Thymus (tissue), 11 donors: Measurements from ENCODE around the gene TOMM70. TPM values are rescaled to one million over a fixed set of nuclear protein-coding genes. Genes with fewer than 3 reads are reported as not detected.
"Not testable (repeated sequence)": the region's sequence is repeated elsewhere in the genome, so short reads cannot be mapped to it uniquely, and the experiment has no call there.

ENCODE experiments used
- DNase-seq, 9 donors: peaks; one replicate each; pipeline ENCODE4 v3.0.0-alpha.2; 2013; ENCODE audit warnings: low spot score in 9 of 9, low read depth in 6 of 9, missing footprints in 1 of 9
- H3K27ac ChIP-seq, 2 donors: one replicate each; pipeline ENCODE4 v1.5.1; 2013; ENCODE audit warnings: control low read depth in 1 of 2, low read depth in 1 of 2, low read length in 1 of 2, mild to moderate bottlenecking in 1 of 2, moderate library complexity in 1 of 2
- H3K27me3 ChIP-seq, 2 donors: one replicate each; pipeline ENCODE4 v1.5.1; 2013; ENCODE audit warnings: low read length in 1 of 2; ENCODE audit not compliant: control insufficient read depth in 2 of 2, insufficient read depth in 1 of 2
- H3K36me3 ChIP-seq, 2 donors: one replicate each; pipeline ENCODE4 v1.5.1; 2013; ENCODE audit warnings: low read length in 1 of 2, mild to moderate bottlenecking in 1 of 2, moderate library complexity in 1 of 2; ENCODE audit not compliant: control insufficient read depth in 2 of 2, insufficient read depth in 2 of 2
- H3K4me1 ChIP-seq, 2 donors: one replicate each; pipeline ENCODE4 v1.5.1; 2013; ENCODE audit warnings: low read length in 2 of 2; ENCODE audit not compliant: control insufficient read depth in 2 of 2, insufficient read depth in 2 of 2
- H3K4me3 ChIP-seq, 2 donors: one replicate each; pipeline ENCODE4 v1.5.1; 2013; ENCODE audit warnings: low read length in 2 of 2, control low read depth in 1 of 2, mild to moderate bottlenecking in 1 of 2
- H3K9me3 ChIP-seq, 2 donors: one replicate each; pipeline ENCODE4 v1.5.1; 2013; ENCODE audit warnings: low read length in 1 of 2, mild to moderate bottlenecking in 1 of 2; ENCODE audit not compliant: control insufficient read depth in 2 of 2, insufficient read depth in 1 of 2
- WGBS: extraction: QIAGEN DNeasy Blood & Tissue Kit; methylation state at CpG from one replicate; pipeline ENCODE4 v1.1.7; 2013; 5-methylcytosine and 5-hydroxymethylcytosine counted together
- polyA plus RNA-seq: library from polyadenylated mRNA; stranded (reverse); fragments of 200-250 nt; gene quantifications from one replicate; pipeline ENCODE4 v1.2.3, GENCODE V29; 2013
- total RNA-seq: library from RNA; stranded (reverse); fragments of 120-200 nt; gene quantifications from one replicate; pipeline ENCODE4 v1.2.4, GENCODE V29; 2013
- donor health status: healthy.

TOMM70 gene
- total and polyA plus RNA-seq, 2 donors: 24.0 to 37.2 TPM

DNA sequence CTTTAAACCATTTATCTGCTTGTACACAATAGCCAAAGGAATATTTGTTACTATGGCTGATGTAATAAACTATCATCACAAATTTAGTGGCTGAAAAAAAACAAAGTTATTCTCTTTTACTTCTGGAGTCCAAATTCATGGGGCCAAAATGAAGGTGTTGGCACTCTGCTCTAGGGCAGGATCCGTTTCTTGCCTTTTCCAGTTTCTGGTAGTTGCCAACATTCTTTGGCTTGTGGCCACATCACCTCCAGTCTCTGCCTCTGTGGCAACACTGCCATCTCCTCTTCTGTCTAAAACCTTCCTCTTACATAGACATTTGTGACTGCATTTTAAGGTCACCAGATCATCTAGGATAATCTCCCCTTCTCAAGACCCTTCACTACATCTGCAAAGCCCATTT, 39.0 kb downstream of the TOMM70 start:
- no peak overlapping the region for H3K4me3 ChIP-seq
- no peaks in the 10 kb centered on the region for H3K27me3 ChIP-seq
- no peak overlapping the region for H3K27ac ChIP-seq
- peaks cover 5 to 36% of the 10 kb centered on the region in 2 donors for H3K36me3 ChIP-seq
- H3K4me1 ChIP-seq: no peaks in the 10 kb centered on the region
- DNase-seq: no peak
- 97% methylated on average over 1 of the region's 1 CpG for WGBS
- no peaks in the 10 kb centered on the region for H3K9me3 ChIP-seq

DNA sequence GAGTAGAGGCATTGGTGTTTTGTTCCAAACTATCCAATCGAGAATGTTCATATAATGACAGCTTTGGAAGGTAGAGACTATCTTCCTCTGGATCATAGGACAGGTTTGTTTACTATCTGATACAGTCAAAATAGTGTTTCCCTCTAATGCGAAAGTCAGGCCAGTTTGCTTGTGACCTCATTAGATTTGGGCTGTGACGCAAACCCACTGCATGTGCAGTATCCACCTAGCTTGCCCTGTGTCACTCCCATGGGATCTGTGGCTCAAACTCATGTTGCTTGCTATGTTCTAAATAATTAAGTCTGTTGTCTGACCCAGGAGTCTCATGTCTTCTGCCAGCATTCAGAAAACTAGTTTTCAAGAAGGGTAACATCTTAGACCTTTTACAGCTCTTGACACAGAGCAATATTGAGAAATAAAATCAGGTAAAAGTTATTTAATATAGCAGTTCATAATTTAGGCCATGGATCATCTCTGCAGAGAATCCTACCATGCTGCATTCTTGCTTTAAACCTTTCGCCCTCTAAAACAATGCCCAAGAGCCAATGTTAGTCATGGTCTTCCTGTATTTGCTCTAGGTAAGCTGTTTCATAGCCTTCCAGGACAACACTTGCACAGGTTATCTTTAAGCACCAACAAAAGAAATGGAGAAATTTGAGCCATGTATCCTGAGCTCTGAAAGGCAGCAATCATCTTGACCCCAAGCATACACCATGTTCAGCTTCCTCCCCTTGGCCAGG, 40.0 kb downstream of the TOMM70 start:
- Histone ChIP-seq H3K4me3 (no peak overlapping the region), H3K27ac (no peak overlapping the region), H3K9me3 (no peaks in the 10 kb centered on the region), H3K36me3 (peaks cover under 1 to 35% of the 10 kb centered on the region in 2 donors), H3K27me3 (no peaks in the 10 kb centered on the region), H3K4me1 (no peaks in the 10 kb centered on the region)
- WGBS: 87% methylated on average over 4 of the region's 4 CpGs
- DNase-seq: no peak

DNA sequence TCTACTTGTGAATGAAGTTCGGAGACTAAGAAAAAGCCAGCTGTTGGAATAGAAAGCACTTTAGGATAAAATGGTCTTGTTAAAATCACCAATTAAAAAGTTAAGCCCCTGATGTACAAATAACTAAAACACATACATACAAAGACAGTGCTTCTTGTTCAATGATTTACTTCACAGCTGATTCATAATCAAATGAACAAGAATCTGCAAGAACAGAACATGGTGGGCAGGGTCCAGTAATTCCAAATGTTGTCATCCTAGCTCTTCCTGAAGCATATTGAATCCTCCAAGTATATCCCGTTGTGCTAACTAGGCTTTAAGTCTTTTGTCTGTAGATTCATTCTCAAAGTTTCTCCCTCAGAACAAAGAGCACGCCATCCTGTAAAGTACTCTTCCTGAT, 41.9 kb downstream of the TOMM70 start:
- 98% methylated on average over 3 of the region's 3 CpGs for WGBS
- Histone ChIP-seq H3K36me3 (peaks cover 3 to 37% of the 10 kb centered on the region in 2 donors), H3K4me1 (no peaks in the 10 kb centered on the region), H3K27ac (no peak overlapping the region), H3K4me3 (no peak overlapping the region), H3K27me3 (no peaks in the 10 kb centered on the region), H3K9me3 (no peaks in the 10 kb centered on the region)
- no peak for DNase-seq

DNA sequence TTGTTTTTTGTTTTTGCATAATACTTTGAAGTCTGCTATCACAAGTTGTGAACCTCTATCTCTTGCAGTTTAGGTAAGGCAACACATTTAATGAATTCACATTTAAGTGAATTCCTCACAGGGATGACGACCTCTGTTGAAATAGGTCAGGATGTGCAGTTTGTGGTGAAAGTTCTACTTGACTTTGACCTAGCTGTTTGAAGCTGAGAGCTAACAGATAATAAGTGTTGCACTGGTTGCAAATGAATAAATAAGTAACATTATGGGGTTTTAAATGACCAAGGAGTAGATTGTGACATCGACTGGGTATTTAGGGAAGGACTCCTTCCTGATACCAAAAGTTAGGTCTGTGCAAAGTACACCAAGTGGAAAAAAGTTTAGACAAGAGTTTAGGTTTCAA, 42.5 kb downstream of the TOMM70 start:
- no peaks in the 10 kb centered on the region for H3K27me3 ChIP-seq
- peaks cover 6 to 38% of the 10 kb centered on the region in 2 donors for H3K36me3 ChIP-seq
- no peaks in the 10 kb centered on the region for H3K4me1 ChIP-seq
- H3K9me3 ChIP-seq: no peaks in the 10 kb centered on the region
- WGBS: 96% methylated on average over 2 of the region's 2 CpGs
- no peak overlapping the region for H3K4me3 ChIP-seq
- no peak for DNase-seq
- H3K27ac ChIP-seq: no peak overlapping the region

DNA sequence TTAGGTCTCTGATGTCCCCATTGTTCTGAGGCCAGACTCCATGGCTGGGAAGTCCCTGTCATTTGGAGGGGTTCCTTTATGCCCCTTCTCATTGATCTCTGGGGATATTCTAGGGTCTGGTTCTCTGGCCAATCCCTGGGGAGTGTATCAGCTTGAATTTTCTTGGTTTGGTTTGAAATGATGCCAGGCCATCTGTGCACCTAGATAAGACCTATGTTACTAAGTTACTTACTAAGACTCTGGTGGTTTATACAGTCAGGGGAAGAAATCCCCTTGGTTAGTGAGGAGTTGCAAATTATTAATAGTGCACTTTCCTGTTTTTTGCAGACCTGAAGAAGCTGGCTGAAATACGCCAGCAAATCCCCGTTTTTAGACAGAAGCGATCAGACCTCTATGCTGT, 46.0 kb downstream of the TOMM70 start:
- no peak overlapping the region for H3K27ac ChIP-seq
- no peaks in the 10 kb centered on the region for H3K27me3 ChIP-seq
- H3K36me3 ChIP-seq: peaks cover 10 to 42% of the 10 kb centered on the region in 2 donors
- WGBS: 97% methylated on average over 3 of the region's 3 CpGs
- no peaks in the 10 kb centered on the region for H3K4me1 ChIP-seq
- H3K4me3 ChIP-seq: no peak overlapping the region
- H3K9me3 ChIP-seq: no peaks in the 10 kb centered on the region
- DNase-seq: no peak

DNA sequence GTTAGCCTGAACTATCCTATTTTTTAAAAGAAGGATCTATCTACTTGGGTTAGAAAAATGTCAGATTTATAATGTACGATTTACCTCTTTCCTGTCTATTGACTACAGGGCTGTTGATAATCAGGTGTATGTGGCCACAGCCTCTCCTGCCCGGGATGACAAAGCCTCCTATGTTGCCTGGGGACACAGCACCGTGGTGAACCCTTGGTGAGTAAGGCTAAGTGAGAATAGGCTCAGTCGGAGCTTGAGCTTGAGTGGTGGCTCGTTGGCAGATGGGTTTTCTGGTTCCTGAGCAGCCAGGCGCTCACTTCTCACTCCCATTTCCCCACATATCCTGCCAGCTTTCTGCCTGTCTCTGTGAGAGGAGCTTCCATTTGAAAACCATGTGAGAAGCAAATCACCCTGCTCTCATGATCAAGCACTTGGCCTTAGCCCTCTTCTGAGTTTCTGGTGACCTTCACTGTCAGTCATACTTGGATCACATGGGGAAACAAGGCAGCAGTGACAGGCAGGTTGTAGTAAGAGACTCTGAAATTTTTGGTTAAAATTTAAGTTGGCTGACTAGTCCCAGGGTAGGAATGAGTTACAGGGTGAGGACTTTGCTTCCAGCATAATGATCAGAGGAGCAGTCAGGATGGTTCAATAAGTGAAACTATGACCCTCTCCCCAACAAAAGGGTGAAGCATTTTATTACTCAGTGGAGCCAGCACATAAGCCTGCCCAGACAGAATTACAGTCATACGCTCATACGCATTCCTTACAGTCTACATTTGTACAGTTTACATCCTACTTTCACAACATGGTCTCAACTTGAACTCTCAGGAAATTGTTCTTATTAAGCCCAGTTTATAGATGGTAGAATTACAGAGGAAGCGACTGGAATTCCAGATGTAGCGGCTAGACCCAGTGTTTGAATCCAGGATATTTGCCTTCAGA, 48.3 kb downstream of the TOMM70 start:
- no peaks in the 10 kb centered on the region for H3K27me3 ChIP-seq
- H3K4me1 ChIP-seq: no peaks in the 10 kb centered on the region
- H3K9me3 ChIP-seq: no peaks in the 10 kb centered on the region
- 97% methylated on average over 10 of the region's 10 CpGs for WGBS
- no peak overlapping the region for H3K4me3 ChIP-seq
- peaks cover 10 to 60% of the 10 kb centered on the region in 2 donors for H3K36me3 ChIP-seq
- H3K27ac ChIP-seq: no peak overlapping the region
- no peak for DNase-seq

DNA sequence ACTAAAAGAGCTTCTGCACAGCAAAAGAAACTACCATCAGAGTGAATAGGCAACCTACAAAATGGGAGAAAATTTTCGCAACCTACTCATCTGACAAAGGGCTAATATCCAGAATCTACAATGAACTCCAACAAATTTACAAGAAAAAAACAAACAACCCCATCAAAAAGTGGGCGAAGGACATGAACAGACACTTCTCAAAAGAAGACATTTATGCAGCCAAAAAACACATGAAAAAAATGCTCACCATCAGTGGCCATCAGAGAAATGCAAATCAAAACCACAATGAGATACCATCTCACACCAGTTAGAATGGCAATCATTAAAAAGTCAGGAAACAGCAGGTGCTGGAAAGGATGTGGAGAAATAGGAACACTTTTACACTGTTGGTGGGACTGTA, 49.1 kb downstream of the TOMM70 start:
- not testable (repeated sequence) for H3K4me1 ChIP-seq, H3K27me3 ChIP-seq, H3K9me3 ChIP-seq, DNase-seq, H3K27ac ChIP-seq, H3K4me3 ChIP-seq
- 100% methylated on average over 1 of the region's 2 CpGs for WGBS
- H3K36me3 ChIP-seq: peaks cover 10 to 63% of the 10 kb centered on the region in 2 donors

DNA sequence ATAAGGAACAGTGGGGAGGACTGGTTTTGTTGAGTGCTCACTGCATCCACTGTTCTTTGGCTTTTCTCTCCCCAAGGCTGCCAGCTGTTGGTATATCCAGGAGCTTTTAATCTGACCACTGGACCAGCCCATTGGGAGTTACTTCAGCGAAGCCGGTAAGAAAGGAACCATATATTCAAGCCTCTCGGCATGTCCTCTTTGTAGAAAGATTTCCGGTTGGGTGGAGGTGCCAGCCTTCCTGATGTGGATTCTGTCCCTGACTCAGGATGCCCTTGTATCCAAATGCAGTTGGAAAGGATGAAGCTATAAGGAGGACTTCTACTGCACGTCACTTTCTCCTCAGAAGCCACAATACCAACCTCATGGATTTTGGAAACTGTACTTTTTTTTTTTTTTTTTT, 52.2 kb downstream of the TOMM70 start:
- WGBS: 98% methylated on average over 5 of the region's 5 CpGs
- Histone ChIP-seq H3K9me3 (no peaks in the 10 kb centered on the region), H3K27ac (no peak overlapping the region), H3K4me3 (no peak overlapping the region), H3K27me3 (no peaks in the 10 kb centered on the region), H3K4me1 (no peaks in the 10 kb centered on the region), H3K36me3 (peaks cover 12 to 48% of the 10 kb centered on the region in 2 donors)
- no peak for DNase-seq

DNA sequence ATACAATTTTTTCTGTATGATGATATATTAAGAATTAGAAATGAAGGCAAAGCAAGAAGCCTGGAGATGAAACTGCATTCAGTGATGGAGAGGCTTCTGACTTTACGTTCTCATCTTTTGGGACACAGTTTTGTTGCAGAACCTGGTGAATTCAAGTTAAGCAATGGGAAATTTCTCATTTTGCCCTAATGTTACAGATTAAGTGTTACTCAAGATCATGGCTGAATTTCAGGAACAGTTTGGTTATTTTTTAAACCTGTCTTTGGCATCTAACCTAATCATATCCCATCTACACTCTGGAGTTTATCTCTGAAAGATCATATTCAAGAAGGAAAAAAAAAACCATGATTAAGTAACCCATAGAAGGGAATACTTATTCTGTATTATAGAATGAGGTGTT, 60.4 kb downstream of the TOMM70 start:
- 99% methylated on average over 1 of the region's 1 CpG for WGBS
- H3K27me3 ChIP-seq: no peaks in the 10 kb centered on the region
- no peak overlapping the region for H3K4me3 ChIP-seq
- peaks cover 0 to 1% of the 10 kb centered on the region in 2 donors for H3K4me1 ChIP-seq
- peaks cover 7 to 10% of the 10 kb centered on the region in 2 donors for H3K36me3 ChIP-seq
- no peak for DNase-seq
- no peaks in the 10 kb centered on the region for H3K9me3 ChIP-seq
- no peak overlapping the region for H3K27ac ChIP-seq
